Panc1 (cell line): ENCODE measurements around the gene MTF2. TPM values are rescaled to one million over a fixed set of nuclear protein-coding genes. Genes with fewer than 3 reads are reported as not detected.
"Not testable (repeated sequence)": the region's sequence is repeated elsewhere in the genome, so short reads cannot be mapped to it uniquely, and the experiment has no call there.

Source experiments
- ATAC-seq: fragments of 200-7000 bp; cut with Tn5 transposase; 2 replicates; pipeline ENCODE4 v1.9.1; 2020; ENCODE audit warnings: mild to moderate bottlenecking, moderate library complexity
- BruUV-seq: library from RNA; stranded (reverse); fragments of 400-500 nt; replicated peaks from 2 replicates; lab custom pipeline; 2021; lab: Mats Ljungman, UMichigan
- CTCF ChIA-PET: fragments of 300-600 bp; sonication (Branson Sonifier 250); formaldehyde crosslinking; loops from one replicate; lab custom pipeline; 2022; ENCODE audit warnings: antibody characterized with exemption; lab: Charles Lee
- POLR2A ChIA-PET: fragments of 300-600 bp; sonication (Branson Sonifier 250); formaldehyde crosslinking; loops from one replicate; lab custom pipeline; 2022; ENCODE audit warnings: antibody characterized with exemption; lab: Charles Lee
- DNase-seq: peaks from one replicate; pipeline ENCODE4 v3.0.0-alpha.2; 2010; ENCODE audit warnings: low read depth, low spot score
- H3K27ac ChIP-seq: 2 replicates; pipeline ENCODE4 v1.5.1; 2011; ENCODE audit warnings: mild to moderate bottlenecking, low read length, inconsistent platforms
- H3K27me3 ChIP-seq: fragments of 200-500 bp; sonication (Bioruptor generic); 2 replicates; pipeline ENCODE4 v1.6.0; 2014; ENCODE audit warnings: low read length, inconsistent platforms; ENCODE audit not compliant: control insufficient read depth, insufficient read depth
- H3K36me3 ChIP-seq: fragments of 200-500 bp; sonication (Bioruptor generic); 2 replicates; pipeline ENCODE4 v1.5.1; 2014; ENCODE audit warnings: inconsistent platforms, mild to moderate bottlenecking, low read length, moderate library complexity; ENCODE audit not compliant: control insufficient read depth, insufficient read depth
- H3K4me1 ChIP-seq: 2 replicates; pipeline ENCODE4 v1.5.1; 2011; ENCODE audit warnings: inconsistent platforms, mild to moderate bottlenecking, low read length, moderate library complexity; ENCODE audit not compliant: control insufficient read depth, insufficient read depth
- H3K4me3 ChIP-seq, 2 experiments: 2 replicates each; pipeline ENCODE4 v1.5.1; 2011 to 2012; ENCODE audit warnings: low read depth in 2 of 2, low read length in 2 of 2, mild to moderate bottlenecking in 2 of 2, inconsistent platforms in 1 of 2, moderate library complexity in 1 of 2
- H3K9me3 ChIP-seq: fragments of 200-500 bp; sonication (Bioruptor generic); 2 replicates; pipeline ENCODE4 v1.5.1; 2014; ENCODE audit warnings: low read depth, mild to moderate bottlenecking, inconsistent platforms, low read length, moderate library complexity; ENCODE audit not compliant: control insufficient read depth, insufficient read depth
- POLR2AphosphoS5 ChIP-seq: IDR thresholded peaks from 2 replicates; pipeline ENCODE4 v1.6.1; 2012; ENCODE audit warnings: mild to moderate bottlenecking, low read depth, low read length, moderate library complexity
- SIN3A ChIP-seq: IDR thresholded peaks from 2 replicates; pipeline ENCODE4 v1.6.1; 2012; ENCODE audit warnings: low read depth, mild to moderate bottlenecking, low read length, moderate library complexity, borderline replicate concordance; ENCODE audit not compliant: insufficient read depth
- TCF7L2 ChIP-seq: IDR thresholded peaks from 2 replicates; pipeline ENCODE4 v1.6.1; 2011; ENCODE audit warnings: mild to moderate bottlenecking, low read depth, low read length, inconsistent platforms
- in situ Hi-C: cut with HindIII; loops from 2 replicates; pipeline ENCODE4 v1.10.0; 2016; ENCODE audit warnings: low sequenced_read_pairs, low pct_unique_long_range_greater_than_20kb
- intact Hi-C: fragments of 100-400 bp; cut with micrococcal nuclease; formaldehyde crosslinking; loops from one replicate; pipeline ENCODE4 v1.10.0; 2022; ENCODE audit not compliant: unreplicated experiment
- total RNA-seq: library from RNA; stranded (reverse); gene quantifications from one replicate; pipeline ENCODE4 v1.2.1, GENCODE V29; 2021; ENCODE audit not compliant: unreplicated experiment
- TF ChIP-seq, protein P1 (sequence below), 2 experiments: IDR thresholded peaks; 2 replicates each; pipeline ENCODE4 v1.6.1; 2011 to 2012; ENCODE audit warnings: low read depth in 2 of 2, control low read depth in 1 of 2, low read length in 1 of 2, mild to moderate bottlenecking in 1 of 2, moderate library complexity in 1 of 2; ENCODE audit not compliant: insufficient read depth in 1 of 2
- TF ChIP-seq, protein P2 (sequence below): fragments of 450-650 bp; IDR thresholded peaks from 2 replicates; pipeline ENCODE4 v1.5.1; 2017; ENCODE audit warnings: mild to moderate bottlenecking

MTF2 gene
- total RNA-seq, 1 experiment from 2014 or later: 24.8 TPM

DNA sequence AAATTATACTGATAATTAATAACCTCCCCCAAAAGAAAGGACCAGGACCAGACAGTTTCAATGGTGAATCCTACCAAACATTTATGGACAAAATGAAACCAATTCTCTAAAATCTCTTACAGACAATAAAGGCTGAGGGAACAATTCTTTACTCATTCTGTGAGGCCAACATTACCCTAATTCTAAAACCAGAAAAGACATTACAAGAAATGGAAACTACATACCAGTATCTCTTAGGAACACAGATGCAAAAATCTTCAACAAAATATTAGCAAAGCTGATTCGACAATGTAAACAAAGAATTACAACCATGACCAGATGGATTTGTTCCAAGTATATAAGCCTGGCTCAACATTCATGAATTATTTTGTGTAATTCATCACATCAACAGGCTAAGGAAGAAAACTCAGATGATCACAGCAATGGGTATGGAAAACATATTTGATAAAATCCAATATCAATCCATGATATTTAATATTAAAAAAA, 92.5 kb downstream of the MTF2 start:
- no TSS peak for BruUV-seq
- POLR2A ChIA-PET: no interaction called here
- no peaks in the 10 kb centered on the region for H3K27me3 ChIP-seq
- in situ Hi-C loops: no loop called here
- no peak overlapping the region for H3K4me3 ChIP-seq
- H3K36me3 ChIP-seq: no peaks in the 10 kb centered on the region; the same call in 1 of the 2 replicates
- DNase-seq (no peak), ATAC-seq (no peak)
- no peaks in the 10 kb centered on the region; the same call in 1 of the 2 replicates for H3K4me1 ChIP-seq
- TF ChIP-seq, protein P1, sequence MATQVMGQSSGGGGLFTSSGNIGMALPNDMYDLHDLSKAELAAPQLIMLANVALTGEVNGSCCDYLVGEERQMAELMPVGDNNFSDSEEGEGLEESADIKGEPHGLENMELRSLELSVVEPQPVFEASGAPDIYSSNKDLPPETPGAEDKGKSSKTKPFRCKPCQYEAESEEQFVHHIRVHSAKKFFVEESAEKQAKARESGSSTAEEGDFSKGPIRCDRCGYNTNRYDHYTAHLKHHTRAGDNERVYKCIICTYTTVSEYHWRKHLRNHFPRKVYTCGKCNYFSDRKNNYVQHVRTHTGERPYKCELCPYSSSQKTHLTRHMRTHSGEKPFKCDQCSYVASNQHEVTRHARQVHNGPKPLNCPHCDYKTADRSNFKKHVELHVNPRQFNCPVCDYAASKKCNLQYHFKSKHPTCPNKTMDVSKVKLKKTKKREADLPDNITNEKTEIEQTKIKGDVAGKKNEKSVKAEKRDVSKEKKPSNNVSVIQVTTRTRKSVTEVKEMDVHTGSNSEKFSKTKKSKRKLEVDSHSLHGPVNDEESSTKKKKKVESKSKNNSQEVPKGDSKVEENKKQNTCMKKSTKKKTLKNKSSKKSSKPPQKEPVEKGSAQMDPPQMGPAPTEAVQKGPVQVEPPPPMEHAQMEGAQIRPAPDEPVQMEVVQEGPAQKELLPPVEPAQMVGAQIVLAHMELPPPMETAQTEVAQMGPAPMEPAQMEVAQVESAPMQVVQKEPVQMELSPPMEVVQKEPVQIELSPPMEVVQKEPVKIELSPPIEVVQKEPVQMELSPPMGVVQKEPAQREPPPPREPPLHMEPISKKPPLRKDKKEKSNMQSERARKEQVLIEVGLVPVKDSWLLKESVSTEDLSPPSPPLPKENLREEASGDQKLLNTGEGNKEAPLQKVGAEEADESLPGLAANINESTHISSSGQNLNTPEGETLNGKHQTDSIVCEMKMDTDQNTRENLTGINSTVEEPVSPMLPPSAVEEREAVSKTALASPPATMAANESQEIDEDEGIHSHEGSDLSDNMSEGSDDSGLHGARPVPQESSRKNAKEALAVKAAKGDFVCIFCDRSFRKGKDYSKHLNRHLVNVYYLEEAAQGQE (IDR thresholded peaks at IDR 0.05; ENCODE audit: insufficient read depth in 1 of 2, low read depth in 2 of 2, low read length in 1 of 2): no peak
- TF ChIP-seq TCF7L2: no peak
- intact Hi-C loops: no loop called here
- 0 out of 2 replicates have a peak, but pooled peaks cover 3% of the 10 kb centered on the region for H3K9me3 ChIP-seq
- CTCF ChIA-PET: no interaction called here
- no peak overlapping the region for H3K27ac ChIP-seq

DNA sequence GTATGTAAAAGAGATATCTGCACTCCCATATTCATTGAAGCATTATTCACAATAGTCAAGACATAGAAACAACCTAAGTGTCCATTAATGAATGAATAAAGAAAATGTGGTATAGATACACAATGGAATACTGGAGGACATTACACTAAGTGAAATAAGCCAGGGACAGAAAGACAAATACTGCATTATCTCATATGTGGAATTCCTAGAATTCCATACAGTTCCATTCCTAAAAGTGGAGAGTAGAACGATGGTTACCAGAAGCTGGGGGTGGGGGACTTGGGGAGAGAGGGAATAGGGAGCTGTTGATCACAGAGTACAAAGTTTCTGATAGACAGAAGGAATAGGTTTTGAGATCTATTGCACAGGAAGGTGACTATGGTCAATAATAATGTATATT, 93.7 kb downstream of the MTF2 start:
- no TSS peak for BruUV-seq
- ATAC-seq (no peak), DNase-seq (no peak)
- Histone ChIP-seq H3K9me3 (0 out of 2 replicates have a peak, but pooled peaks cover 3% of the 10 kb centered on the region), H3K27me3 (no peaks in the 10 kb centered on the region), H3K4me1 (no peaks in the 10 kb centered on the region; the same call in 1 of the 2 replicates), H3K36me3 (no peaks in the 10 kb centered on the region; the same call in 1 of the 2 replicates), H3K4me3 (no peak overlapping the region), H3K27ac (no peak overlapping the region)
- TF ChIP-seq POLR2AphosphoS5 (no peak), TCF7L2 (no peak), SIN3A (no peak)
- TF ChIP-seq, protein P1 (IDR thresholded peaks at IDR 0.05; ENCODE audit: insufficient read depth in 1 of 2, low read depth in 2 of 2, low read length in 1 of 2): no peak
- TF ChIP-seq, protein P2, sequence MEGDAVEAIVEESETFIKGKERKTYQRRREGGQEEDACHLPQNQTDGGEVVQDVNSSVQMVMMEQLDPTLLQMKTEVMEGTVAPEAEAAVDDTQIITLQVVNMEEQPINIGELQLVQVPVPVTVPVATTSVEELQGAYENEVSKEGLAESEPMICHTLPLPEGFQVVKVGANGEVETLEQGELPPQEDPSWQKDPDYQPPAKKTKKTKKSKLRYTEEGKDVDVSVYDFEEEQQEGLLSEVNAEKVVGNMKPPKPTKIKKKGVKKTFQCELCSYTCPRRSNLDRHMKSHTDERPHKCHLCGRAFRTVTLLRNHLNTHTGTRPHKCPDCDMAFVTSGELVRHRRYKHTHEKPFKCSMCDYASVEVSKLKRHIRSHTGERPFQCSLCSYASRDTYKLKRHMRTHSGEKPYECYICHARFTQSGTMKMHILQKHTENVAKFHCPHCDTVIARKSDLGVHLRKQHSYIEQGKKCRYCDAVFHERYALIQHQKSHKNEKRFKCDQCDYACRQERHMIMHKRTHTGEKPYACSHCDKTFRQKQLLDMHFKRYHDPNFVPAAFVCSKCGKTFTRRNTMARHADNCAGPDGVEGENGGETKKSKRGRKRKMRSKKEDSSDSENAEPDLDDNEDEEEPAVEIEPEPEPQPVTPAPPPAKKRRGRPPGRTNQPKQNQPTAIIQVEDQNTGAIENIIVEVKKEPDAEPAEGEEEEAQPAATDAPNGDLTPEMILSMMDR: no peak
- ChIA-PET POLR2A (no interaction called here), CTCF (no interaction called here)
- intact Hi-C loops: no loop called here
- in situ Hi-C loops: no loop called here

DNA sequence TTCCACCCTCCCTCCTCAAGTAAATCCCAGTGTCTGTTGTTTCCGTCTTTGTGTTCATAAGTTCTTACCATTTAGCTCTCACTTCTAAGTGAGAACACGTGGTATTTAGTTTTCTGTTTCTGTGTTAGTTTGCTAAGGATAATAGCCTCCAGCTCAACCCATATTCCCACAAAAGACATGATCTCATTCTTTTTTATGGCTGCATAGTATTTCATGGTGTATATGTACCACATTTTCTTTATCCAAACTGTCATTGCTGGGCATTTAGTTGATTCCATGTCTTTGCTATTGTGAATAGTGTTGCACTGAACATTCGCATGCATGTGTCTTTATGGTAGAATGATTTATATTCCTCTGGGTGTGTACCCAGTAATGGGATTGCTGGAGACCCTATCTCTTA, 95.6 kb downstream of the MTF2 start:
- intact Hi-C loops, POLR2A ChIA-PET, H3K36me3 ChIP-seq, H3K9me3 ChIP-seq, DNase-seq, ATAC-seq, CTCF ChIA-PET, in situ Hi-C loops, H3K27me3 ChIP-seq, H3K27ac ChIP-seq, H3K4me3 ChIP-seq, BruUV-seq, H3K4me1 ChIP-seq: not testable (repeated sequence)
